HL-60/S4 treated with retinoic acid at 250 ng/mL for 4 days and 3 days (cell line): ENCODE data around the gene KDM4B.

Source experiments
- in situ Hi-C: fragments of 300-500 bp; cut with MboI; formaldehyde crosslinking; loops from 2 replicates; pipeline ENCODE4 v1.7.0; 2022; ENCODE audit warnings: low sequenced_read_pairs

KDM4B gene

GRCh38 chr19:5103061-5103701, 134.3 kb downstream of the KDM4B start:
- in situ Hi-C loops, result no loop called here

- in situ Hi-C loops, result no loop called here
These were observed 135.0 kb downstream of the KDM4B start for GRCh38 chr19:5103812-5104410.

GRCh38 chr19:5104871-5105351, 136.0 kb downstream of the KDM4B start:
- in situ Hi-C loops, result no loop called here

- in situ Hi-C loops, result no loop called here
These were observed 137.3 kb downstream of the KDM4B start for GRCh38 chr19:5106191-5106726.

GRCh38 chr19:5106971-5107370, 138.1 kb downstream of the KDM4B start:
- in situ Hi-C loops, result no loop called here

- in situ Hi-C loops, result no loop called here
These were observed 138.7 kb downstream of the KDM4B start for GRCh38 chr19:5107432-5108122.

- in situ Hi-C loops, result no loop called here
These were observed 139.2 kb downstream of the KDM4B start for GRCh38 chr19:5108123-5108596.

GRCh38 chr19:5108866-5109265, 140.0 kb downstream of the KDM4B start:
- in situ Hi-C loops, result no loop called here

GRCh38 chr19:5109560-5109959, 140.6 kb downstream of the KDM4B start:
- in situ Hi-C loops, result no loop called here

GRCh38 chr19:5110546-5110945, 141.6 kb downstream of the KDM4B start:
- in situ Hi-C loops, result no loop called here

- in situ Hi-C loops, result no loop called here
These were observed 142.1 kb downstream of the KDM4B start for GRCh38 chr19:5111051-5111450.

- in situ Hi-C loops, result no loop called here
These were observed 143.3 kb downstream of the KDM4B start for GRCh38 chr19:5112175-5112574.

- in situ Hi-C loops, result no loop called here
These were observed 144.0 kb downstream of the KDM4B start for GRCh38 chr19:5112681-5113575.

GRCh38 chr19:5113633-5114586, 145.0 kb downstream of the KDM4B start:
- in situ Hi-C loops, result no loop called here

GRCh38 chr19:5114727-5115126, 145.8 kb downstream of the KDM4B start:
- in situ Hi-C loops, result no loop called here

GRCh38 chr19:5115351-5115750, 146.4 kb downstream of the KDM4B start:
- in situ Hi-C loops, result no loop called here

- in situ Hi-C loops, result no loop called here
These were observed 146.9 kb downstream of the KDM4B start for GRCh38 chr19:5115771-5116202.

GRCh38 chr19:5116292-5116691, 147.4 kb downstream of the KDM4B start:
- in situ Hi-C loops, result no loop called here

GRCh38 chr19:5117421-5117820, 148.5 kb downstream of the KDM4B start:
- in situ Hi-C loops, result no loop called here

- in situ Hi-C loops, result no loop called here
These were observed 149.1 kb downstream of the KDM4B start for GRCh38 chr19:5118026-5118425.
